GM19372 (cell line): ENCODE data around the gene CLSTN2.

ENCODE experiments used
- ATAC-seq: cut with Tn5 transposase; IDR thresholded peaks from one replicate; pipeline ENCODE4 v1.9.1; 2021; ENCODE audit warnings: mild to moderate bottlenecking, low read depth, moderate library complexity; ENCODE audit not compliant: unreplicated experiment

The CLSTN2 gene

GRCh38 chr3:139940622-139941021 is 5.6 kb downstream of the CLSTN2 start:
- ATAC-seq: no peak

GRCh38 chr3:139941580-139941979 is 6.6 kb downstream of the CLSTN2 start:
- ATAC-seq: no peak

GRCh38 chr3:139944256-139944910 is 9.4 kb downstream of the CLSTN2 start:
- no peak for ATAC-seq

GRCh38 chr3:139945386-139945785 is 10.4 kb downstream of the CLSTN2 start:
- no peak for ATAC-seq

GRCh38 chr3:139945942-139946341 is 11.0 kb downstream of the CLSTN2 start:
- ATAC-seq: no peak

- no peak for ATAC-seq
These were observed 13.5 kb downstream of the CLSTN2 start for GRCh38 chr3:139948467-139948866.

GRCh38 chr3:139948898-139949297 is 13.9 kb downstream of the CLSTN2 start:
- ATAC-seq: no peak

- ATAC-seq: no peak
These were observed 18.3 kb downstream of the CLSTN2 start for GRCh38 chr3:139953131-139953910.

- ATAC-seq: no peak
These were observed 19.3 kb downstream of the CLSTN2 start for GRCh38 chr3:139954146-139954860.

- ATAC-seq: no peak
These were observed 22.9 kb downstream of the CLSTN2 start for GRCh38 chr3:139957844-139958243.

- no peak for ATAC-seq
These were observed 34.4 kb downstream of the CLSTN2 start for GRCh38 chr3:139969386-139969785.

- ATAC-seq: no peak
These were observed 35.5 kb downstream of the CLSTN2 start for GRCh38 chr3:139970526-139970925.

- no peak for ATAC-seq
These were observed 39.9 kb downstream of the CLSTN2 start for GRCh38 chr3:139974809-139975425.

GRCh38 chr3:139975594-139976365 is 40.8 kb downstream of the CLSTN2 start:
- ATAC-seq: no peak

- no peak for ATAC-seq
These were observed 44.0 kb downstream of the CLSTN2 start for GRCh38 chr3:139978966-139979365.

- ATAC-seq: no peak
These were observed 45.0 kb downstream of the CLSTN2 start for GRCh38 chr3:139979991-139980390.

GRCh38 chr3:139982404-139982803 is 47.4 kb downstream of the CLSTN2 start:
- no peak for ATAC-seq

GRCh38 chr3:139985576-139985975 is 50.6 kb downstream of the CLSTN2 start:
- no peak for ATAC-seq

GRCh38 chr3:139987908-139988307 is 52.9 kb downstream of the CLSTN2 start:
- no peak for ATAC-seq

GRCh38 chr3:139988472-139989156 is 53.6 kb downstream of the CLSTN2 start:
- no peak for ATAC-seq
